Activated T-cell treated with anti-CD3 and anti-CD28 coated beads for 1 hour (primary cell): ENCODE measurements around the gene ACACA.

Experiments used
- DNase-seq: peaks from one replicate; pipeline ENCODE4 v3.0.0-alpha.2; 2020; ENCODE audit warnings: low read depth

The ACACA gene

GRCh38 chr17:37066322-37067255 is 340.0 kb downstream of the ACACA start:
- DNase-seq, result no peak

GRCh38 chr17:37065486-37066321 is 340.9 kb downstream of the ACACA start:
- DNase-seq, result no peak

GRCh38 chr17:37064956-37065355 is 341.7 kb downstream of the ACACA start:
- no peak for DNase-seq

DNA sequence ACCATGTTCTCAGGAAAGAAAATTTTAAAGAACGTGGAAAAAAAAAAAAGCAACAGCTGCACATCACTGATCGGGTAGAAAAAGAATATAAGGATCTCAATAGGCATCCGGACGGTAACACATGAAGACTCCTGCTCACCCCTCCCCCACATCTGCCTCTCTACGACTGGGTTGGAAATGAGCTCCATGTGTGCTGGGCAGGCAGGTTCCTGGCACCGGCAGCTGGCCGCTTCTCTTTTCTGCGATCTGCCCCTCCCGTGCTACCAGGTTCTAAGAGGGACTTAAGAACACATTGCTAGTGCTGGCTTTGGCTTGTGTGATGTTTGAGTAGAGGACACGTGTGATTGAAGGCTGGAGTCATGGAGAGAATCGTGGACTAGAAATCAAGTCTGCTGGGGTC is 342.4 kb downstream of the ACACA start:
- no peak for DNase-seq

GRCh38 chr17:37062021-37062420 is 344.6 kb downstream of the ACACA start:
- DNase-seq, result no peak

- no peak for DNase-seq
These were observed 345.7 kb downstream of the ACACA start for GRCh38 chr17:37060928-37061327.

GRCh38 chr17:37060094-37060493 is 346.5 kb downstream of the ACACA start:
- no peak for DNase-seq

GRCh38 chr17:37059493-37059892 is 347.1 kb downstream of the ACACA start:
- DNase-seq, result no peak

- DNase-seq, result no peak
These were observed 350.0 kb downstream of the ACACA start for GRCh38 chr17:37056622-37057021.

DNA sequence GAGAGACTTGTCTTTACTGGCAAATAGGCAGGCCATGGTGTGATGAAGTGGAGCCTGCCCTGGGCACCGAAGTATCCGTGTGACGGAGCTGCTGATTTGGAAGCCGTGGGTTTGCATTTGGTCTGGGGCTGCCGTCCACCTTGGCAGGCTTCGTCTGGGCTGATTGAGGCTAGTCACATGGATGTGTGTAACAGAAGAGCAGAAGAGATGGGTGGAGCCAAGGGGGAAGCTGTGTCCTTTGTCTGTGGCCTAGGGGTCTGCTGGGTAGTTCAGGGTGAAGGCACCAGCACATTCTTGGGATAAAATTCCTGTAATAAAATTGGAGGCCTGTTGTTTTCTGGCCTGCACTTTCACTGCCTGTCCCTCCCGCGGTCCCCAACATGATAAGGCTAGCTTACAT is 351.7 kb downstream of the ACACA start:
- DNase-seq, result no peak

GRCh38 chr17:37052450-37052849 is 354.2 kb downstream of the ACACA start:
- no peak for DNase-seq

DNA sequence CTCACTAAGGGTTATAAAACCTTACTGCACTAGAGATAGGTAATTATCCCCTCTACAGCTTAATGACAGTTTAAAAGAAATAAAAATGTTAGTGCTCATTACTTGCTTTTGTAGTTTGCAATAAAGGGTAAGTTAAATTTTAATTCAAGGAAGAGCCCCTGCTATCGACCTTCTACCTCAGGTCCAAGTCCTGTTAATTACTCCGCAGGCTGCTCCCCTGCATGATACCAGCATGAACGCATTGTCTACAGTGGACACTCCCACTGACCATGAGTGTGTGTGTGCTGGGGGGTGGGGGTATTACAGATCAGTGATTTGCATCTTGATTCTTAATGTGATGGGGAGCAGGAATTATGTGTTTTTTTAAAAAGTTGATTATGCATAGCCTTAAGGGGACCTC is 354.8 kb downstream of the ACACA start:
- no peak for DNase-seq

- DNase-seq, result no peak
These were observed 355.3 kb downstream of the ACACA start for GRCh38 chr17:37051381-37051780.

GRCh38 chr17:37050920-37051319 is 355.7 kb downstream of the ACACA start:
- no peak for DNase-seq

DNA sequence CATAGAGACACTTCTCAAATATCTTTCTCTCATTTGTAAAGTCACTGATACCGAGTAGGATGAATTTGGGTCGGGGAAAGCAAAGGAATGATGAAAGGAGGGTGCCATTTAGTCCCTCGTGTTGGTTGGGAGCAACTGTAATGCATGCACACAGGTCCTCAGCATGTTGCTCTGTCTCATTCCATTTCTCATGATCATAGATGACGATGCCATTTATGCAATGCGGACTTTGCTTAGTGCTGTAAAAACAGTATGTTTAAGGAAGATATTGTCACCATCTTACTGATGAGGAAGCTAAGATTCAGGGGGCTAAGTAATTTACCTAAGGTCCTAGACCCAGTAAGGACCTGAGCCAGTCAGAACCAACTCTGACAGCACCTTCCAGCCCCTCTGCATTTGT is 357.8 kb downstream of the ACACA start:
- DNase-seq, result no peak

DNA sequence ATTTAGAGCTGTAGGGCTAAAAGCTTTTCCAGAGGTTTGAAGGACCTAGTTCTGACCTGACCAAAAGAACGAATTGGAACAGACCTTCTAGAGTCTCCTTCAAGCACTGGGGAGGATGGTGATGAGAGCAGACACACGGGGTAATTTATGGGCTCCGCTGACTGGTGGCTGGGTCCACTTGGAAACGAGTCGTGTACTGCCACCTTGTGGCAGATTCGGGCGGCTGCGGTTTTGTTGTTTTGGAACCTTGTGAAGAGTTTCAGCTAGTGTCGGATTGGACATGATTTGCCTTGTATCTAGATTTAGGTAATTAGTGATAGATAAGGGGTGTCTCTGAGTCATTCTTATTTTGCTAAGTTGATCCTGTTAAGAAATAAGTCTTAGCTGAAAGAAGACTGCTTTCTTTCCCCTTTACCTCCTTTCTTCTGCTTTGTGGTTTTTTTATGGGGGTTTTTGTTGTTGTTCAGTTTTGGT is 359.0 kb downstream of the ACACA start:
- peak; percentile 68 for DNase-seq

DNA sequence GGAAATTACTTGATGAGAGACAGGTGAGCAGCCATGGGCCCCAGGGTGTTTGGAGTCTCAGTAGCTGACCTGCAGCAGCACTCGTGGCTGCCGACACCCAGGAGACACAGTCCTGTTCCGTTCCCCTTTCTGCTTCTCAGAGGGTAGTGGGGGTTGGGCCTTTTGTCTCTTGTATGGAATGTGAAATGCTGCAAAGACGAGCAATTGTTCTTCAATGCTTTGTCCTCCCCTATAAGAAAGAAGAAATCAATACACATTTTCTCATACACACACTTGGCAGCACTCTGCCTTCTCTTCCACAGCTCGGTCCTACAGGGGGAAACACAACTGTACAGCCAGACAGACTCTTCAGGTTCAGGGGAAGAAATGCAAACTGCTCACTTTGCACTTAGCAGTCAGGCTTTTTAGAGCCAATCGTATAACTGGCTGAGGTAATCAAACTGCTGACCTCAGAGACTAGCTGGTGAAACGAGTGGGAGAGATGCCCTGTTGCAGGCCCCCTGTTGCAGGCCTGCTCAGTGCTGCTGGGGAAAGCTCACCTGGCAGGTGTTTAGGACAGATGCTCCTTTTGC is 361.2 kb downstream of the ACACA start:
- DNase-seq, result no peak

DNA sequence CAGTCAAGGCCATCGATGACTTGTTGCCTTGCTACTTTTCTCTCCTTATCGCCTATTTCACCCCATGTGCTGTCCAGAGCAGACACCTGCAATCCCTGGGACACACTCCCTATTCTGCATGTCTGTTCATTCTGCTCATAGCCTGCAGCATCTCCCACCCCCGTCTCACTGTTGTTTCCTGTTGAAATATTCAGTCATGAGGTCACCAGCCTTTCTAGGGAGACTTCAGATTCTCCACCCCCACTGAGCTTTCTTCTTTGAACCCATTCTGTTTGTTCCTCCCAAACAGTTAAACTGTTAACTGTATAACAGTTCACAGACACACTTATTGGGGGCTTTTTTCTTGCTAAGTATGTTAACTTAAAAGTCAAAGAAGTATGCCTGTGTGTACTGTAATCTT is 363.4 kb downstream of the ACACA start:
- DNase-seq, result no peak

GRCh38 chr17:37041932-37042331 is 364.7 kb downstream of the ACACA start:
- DNase-seq, result no peak

DNA sequence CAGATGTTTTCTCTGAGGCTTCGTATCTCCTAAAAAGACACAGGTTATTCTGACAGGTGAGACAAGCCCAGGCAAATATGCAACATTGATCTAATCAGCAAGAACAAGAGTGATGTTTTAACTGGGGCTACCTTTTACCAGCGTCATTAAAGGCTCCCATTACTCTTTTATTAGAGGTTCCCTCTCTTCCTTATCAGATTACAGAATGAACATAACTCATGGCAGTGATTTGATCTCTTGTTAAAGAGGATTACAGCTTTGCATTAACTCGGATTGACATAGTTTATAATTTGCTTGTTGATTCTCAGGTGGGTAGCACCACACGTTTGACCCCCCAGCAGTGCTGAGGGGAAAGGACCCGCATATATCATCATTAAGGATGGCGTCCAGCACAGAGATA is 367.4 kb downstream of the ACACA start:
- no peak for DNase-seq

DNA sequence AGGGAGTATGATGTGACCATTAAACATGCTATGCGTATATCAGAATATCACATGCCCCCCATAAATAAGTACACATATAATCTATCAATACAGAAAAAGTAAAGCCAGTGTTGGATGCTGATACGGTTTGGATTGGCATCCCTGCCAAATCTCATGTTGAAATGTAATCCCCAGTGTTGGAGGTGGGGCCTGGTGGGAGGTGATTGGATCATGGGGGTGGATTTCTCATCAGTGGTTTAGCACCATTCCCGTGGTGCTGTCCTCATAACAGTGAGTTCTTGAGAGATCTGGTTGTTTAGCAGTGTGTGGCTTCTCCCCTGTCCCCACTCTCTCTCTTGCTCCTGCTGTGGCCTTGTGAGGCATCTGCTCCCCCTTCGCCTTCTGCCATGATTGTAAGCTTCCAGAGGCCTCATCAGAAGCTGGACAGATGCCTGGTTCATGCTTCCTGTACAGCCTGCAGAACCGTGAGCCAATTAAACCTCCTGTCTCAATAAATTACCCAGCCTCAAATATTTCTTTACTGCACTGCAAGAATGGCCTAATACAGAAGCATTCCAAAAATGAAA is 369.0 kb downstream of the ACACA start:
- DNase-seq, result no peak
